ENCODE results near the gene FAM174B. TPM values are rescaled to one million over a fixed set of nuclear protein-coding genes. Genes with fewer than 3 reads are reported as not detected.

Gene FAM174B
- polyA plus RNA-seq, 4 donors, result 32.0 to 45.7 (median 34.1) TPM

DNA sequence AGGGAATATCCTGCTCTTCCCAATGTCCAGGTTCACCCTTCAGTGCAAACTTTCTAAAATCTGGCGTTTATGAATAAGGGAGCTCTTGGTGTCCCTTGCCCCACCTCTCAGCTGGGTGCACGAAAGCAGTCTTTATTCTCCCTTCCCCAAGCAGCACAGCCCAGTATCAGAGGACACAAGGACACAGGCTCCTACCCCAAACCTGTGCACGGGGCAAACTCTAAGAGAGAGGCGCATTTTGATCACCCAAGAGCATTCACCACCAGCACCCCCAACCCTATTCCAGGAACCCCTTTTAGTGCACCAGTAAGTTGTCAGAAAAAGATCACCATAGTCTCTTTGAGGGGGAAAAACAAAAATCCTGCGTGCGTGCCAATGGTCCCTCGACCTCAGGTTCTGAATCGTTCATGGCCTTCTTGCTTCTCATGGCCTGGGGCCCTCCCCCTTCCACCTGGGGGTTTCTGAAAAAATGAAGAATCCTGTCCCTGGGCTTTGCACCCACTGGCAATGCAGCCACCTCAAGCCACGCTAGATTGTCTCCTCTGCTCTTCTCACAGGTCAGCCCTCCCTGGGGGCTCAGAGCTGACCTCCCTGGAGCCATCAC lies 78.9 kb downstream of the FAM174B start:
- no peak for DNase-seq (ENCODE audit: low read depth in 4 of 4, low spot score in 2 of 4)

DNA sequence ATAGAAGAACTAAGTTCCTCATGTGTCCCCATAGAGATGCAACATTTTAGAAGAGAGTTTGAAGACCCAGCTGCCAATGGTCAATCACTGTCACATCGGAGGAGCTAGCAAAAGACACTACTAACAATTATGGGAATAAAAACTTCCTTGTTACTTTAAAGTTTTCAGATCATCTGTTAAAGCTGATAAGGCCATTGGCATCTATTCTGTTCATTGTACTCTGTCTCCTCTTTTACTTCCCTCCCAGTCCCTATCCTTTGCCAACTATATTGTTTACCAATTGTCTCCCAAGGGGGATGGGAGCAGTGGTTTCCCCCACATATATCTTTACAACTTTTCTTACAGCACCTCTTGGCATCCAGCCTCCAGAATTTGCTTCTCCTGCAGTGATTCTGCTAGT lies 81.0 kb downstream of the FAM174B start:
- no peak for DNase-seq (ENCODE audit: low read depth in 4 of 4, low spot score in 2 of 4)

DNA sequence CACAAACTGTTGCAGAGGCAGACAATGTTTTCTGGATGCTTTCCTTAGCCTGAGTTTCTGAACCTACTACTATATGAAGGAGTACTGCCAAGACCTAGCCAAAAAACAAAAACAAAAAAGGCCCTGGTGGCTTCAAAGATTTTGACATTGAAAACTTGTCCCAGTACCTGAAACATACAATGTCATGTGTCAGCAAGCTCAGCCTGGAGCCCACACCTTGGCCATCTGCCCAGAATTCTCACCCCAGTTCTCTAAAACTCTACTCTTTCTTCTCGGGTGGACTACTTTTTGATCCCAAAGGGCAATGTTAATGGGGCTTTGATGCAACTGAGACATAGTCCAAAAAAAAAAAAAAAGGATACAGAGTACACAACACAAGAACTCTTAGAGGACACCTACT lies 81.4 kb downstream of the FAM174B start:
- DNase-seq (ENCODE audit: low read depth in 4 of 4, low spot score in 2 of 4), result no peak

- DNase-seq (ENCODE audit: low read depth in 4 of 4, low spot score in 2 of 4), result no peak
Observed at GRCh38 chr15:92571824-92572223, 83.8 kb downstream of the FAM174B start.

GRCh38 chr15:92570391-92570790 lies 85.2 kb downstream of the FAM174B start:
- DNase-seq (ENCODE audit: low read depth in 4 of 4, low spot score in 2 of 4), result no peak

GRCh38 chr15:92569778-92570177 lies 85.8 kb downstream of the FAM174B start:
- no peak for DNase-seq (ENCODE audit: low read depth in 4 of 4, low spot score in 2 of 4)

Other genes starting within 250 kb of the FAM174B start
- 100 to 1,000 TPM in 3 of 4 donors, 10 to 100 TPM in 1; 99.5 to 148 (median 115) TPM for gene CHD2, start 244.5 kb upstream of the FAM174B start, polyA plus RNA-seq (ENCODE audit: insufficient read length in 4 of 4)

Data from left renal cortex interstitium (tissue), 4 donors.